ENCODE data around the gene WDR13.
"Not testable (repeated sequence)": the region's sequence is repeated elsewhere in the genome, so short reads cannot be mapped to it uniquely, and the experiment has no call there.

The WDR13 gene

GRCh38 chrX:48595929-48596328, 1.4 kb upstream of the WDR13 start:
- DNase-seq = no peak

GRCh38 chrX:48598614-48599013, 1.3 kb downstream of the WDR13 start:
- DNase-seq = no peak

GRCh38 chrX:48599341-48599740, 2.0 kb downstream of the WDR13 start:
- DNase-seq = no peak

- DNase-seq = no peak
Observed at GRCh38 chrX:48600226-48600625, 2.9 kb downstream of the WDR13 start.

GRCh38 chrX:48601741-48602394, 4.6 kb downstream of the WDR13 start:
- no peak for DNase-seq

- DNase-seq = no peak
Observed at GRCh38 chrX:48604701-48605100, 7.4 kb downstream of the WDR13 start.

DNA sequence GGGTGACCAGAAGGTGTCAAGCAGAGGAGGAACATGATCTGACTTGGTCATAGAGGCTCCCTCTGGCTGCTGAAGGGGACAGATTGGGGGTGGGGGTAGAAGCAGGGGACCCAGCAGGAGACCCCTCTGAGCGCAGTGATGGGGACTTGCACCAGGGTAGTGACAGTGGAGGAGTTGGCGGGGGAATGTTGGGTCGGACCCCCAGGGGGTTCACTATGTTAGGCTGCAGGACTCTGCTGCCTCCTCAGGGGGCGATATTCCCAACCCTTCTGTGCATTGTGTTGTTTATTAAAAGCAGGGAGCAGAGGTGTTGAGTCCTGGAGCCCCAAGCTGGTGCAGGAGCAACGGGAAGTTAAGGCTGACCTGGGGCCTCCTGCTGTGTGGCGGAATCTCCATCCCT, 8.8 kb downstream of the WDR13 start:
- no peak for DNase-seq

GRCh38 chrX:48611703-48612102, 14.4 kb downstream of the WDR13 start:
- no peak for DNase-seq

DNA sequence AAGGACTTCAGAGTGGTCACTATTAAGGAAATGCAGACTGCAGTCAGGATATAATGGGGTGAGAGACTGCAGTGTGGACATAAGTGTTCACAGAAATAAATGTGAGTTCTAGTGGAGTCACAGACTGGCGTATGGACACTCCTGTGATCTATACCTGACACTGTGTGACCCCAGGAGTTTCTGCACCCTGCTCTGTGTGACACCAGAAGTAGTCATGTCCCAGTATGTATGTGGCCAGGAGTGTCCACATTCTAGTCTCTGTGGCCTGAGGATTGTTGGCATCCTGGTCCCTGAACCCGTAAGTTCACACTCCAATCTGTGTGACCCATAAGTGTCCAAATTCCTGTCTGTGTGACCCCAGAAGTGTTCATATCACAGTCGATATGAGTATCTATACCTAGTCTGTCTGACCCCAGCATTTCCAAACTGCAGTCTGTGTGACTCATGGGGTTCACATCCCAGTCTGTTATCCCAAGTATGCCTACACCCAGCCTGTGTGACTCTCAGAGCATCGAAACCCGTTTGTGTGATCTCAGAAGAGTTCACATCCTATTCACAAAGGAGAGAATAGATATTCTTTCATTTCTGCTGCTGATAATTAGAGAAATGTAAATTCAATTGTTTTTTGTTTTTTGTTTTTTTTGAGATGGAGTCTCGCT, 16.3 kb downstream of the WDR13 start:
- no peak for DNase-seq

- DNase-seq = no peak
Observed at GRCh38 chrX:48616576-48616975, 19.3 kb downstream of the WDR13 start.

GRCh38 chrX:48617542-48618340, 20.4 kb downstream of the WDR13 start:
- no peak for DNase-seq

DNA sequence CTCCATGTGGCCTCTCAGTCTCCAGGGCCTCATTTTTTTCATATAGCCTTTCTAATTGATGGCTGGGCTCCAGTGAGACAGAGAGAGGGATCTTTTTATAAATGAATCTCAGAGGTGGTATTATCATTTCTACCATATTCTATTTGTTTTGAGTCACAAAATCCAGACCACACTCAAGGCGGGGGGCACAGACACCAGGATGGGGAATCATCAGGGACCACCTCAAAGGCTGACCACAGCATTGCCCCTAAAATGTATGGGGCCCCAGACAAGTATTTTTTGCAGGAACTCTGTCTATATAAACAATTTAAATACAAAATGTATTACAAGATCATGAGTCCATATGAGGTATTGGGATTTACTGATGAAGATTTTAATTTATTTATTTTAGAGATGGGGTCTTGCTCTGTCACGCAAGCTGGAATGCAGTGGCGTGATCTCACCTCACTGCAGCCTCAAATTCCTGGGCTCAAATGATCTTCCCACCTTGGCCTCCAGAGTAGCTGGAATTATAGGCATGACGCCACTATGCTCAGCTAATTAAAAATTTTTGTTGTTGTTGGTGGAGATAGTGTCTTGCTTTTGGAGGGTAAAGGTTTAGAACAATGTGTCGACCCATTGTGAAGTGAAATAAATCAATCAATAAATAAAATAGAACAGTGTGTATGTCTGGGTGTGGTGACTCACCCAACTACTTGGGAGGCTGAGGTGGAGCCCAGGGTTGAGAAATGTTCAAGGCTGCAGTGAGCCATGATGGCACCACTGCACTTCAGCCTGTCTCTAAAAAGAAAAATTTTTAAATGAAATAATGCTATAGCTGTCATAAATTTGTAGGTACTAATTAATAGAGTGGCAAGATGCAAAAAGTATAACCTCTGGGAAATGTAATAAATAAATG, 29.4 kb downstream of the WDR13 start:
- no peak for DNase-seq

DNA sequence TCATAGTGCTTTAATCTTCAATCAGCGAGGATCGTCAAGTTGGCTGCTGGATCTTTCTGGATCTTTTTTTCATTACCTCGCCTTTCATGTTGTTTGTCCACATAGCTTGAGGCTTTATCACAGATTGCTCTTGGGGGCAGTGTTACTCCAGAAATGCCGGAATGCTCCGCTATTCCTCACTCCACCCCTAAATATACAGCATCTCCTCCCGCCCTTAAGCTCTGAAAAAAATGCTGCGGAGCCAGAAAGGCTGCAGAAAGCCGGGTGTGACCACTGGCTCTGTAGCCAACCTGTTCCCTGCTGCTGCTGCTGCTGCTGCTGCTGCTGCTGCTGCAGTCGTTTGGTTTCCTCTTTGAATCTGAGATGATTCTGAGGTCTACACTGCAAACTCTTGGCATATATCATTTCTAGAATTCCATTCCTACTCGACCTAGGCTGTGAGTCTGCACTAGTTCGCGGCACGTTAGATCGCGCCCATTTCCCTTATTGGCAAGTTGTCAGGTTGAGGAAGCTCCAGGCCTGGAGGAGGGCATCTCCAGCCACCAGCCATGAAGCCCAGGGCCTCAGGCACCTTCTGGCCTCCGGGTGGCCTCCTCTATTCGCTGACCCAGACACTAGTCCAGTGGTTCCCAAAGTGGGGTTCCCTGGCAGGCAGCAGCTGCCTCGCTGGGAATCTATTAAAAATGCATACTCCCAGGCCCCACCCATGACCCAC, 34.2 kb downstream of the WDR13 start:
- peak; percentile 80 for DNase-seq

DNA sequence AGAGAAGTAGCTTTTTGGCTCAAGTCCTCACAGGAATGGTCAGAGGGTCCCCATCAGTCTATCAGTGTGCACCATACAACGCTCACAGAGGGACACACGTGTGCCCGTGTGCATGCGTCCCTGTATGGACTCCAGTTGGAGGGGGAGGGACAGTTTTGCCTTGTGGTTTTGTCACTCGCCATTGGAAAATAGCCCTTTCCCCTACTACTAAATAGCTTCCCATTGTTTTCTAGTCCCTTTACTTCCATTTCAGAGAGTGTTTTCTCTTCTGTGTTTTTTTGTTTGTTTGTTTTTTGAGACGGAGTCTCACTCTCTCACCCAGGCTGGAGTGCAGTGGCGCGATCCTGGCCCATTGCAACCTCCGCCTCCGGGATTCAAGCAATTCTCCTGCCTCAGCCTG, 34.9 kb downstream of the WDR13 start:
- DNase-seq = no peak

DNA sequence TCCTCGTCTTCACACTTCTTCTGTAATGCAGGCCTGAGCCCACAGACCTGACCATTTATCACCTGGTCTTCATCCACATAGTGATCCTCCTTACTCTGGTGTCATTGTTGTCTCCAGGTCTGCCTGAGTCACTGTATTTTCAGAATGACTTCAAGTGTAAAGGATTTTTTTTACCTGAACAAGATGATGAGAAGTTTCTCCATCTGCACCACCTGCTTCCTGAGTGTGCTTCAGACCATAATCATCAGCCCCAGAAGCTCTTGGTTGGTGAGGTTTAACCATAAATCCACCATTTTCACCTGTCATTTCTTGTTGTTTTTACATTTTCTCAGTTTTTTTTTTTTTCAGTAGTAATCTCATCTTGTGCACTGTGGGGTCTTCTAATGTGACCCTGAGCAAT, 39.0 kb downstream of the WDR13 start:
- DNase-seq = no peak

DNA sequence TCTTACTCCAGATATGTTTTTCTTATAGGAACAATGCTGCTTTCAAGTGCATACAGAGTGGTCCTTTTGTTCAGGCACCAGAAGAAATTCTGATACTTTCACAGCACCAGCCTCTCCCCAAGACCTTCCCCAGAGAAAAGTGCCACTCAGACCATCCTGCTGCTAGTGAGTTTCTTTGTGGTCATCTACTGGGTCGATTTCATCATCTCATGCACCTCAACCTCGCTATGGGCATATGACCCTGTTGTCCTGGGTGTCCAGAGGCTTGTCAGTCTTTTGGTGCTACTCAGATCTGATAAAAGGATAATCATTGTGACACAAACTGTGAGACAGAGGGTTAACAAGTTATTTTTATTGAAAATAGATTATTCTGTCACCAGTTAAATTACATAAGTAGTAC, 39.5 kb downstream of the WDR13 start:
- DNase-seq = no peak

- DNase-seq = no peak
Observed at GRCh38 chrX:48645669-48646068, 48.4 kb downstream of the WDR13 start.

DNA sequence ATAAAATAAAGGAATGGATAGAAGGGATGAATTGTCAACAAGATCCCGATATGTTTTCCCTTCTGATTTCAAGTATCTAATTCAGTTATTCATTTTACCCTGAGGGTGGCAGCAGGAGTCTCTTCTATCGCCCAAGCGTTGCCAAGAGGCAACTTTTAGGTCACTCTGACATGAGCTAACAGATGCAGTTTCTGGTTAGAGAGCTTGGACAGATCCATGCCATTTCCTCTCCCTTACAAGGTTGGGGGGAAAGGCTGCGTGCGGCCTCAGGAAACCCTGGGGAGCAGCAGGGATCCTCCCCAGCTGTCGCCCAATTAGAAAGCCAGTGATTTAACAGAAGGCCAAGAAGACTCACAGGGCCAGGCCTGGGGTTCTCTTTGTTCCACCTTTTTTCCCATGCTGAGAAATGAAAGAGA, 51.1 kb downstream of the WDR13 start:
- peak; percentile 31 for DNase-seq

GRCh38 chrX:48649102-48649501, 51.8 kb downstream of the WDR13 start:
- DNase-seq = no peak

DNA sequence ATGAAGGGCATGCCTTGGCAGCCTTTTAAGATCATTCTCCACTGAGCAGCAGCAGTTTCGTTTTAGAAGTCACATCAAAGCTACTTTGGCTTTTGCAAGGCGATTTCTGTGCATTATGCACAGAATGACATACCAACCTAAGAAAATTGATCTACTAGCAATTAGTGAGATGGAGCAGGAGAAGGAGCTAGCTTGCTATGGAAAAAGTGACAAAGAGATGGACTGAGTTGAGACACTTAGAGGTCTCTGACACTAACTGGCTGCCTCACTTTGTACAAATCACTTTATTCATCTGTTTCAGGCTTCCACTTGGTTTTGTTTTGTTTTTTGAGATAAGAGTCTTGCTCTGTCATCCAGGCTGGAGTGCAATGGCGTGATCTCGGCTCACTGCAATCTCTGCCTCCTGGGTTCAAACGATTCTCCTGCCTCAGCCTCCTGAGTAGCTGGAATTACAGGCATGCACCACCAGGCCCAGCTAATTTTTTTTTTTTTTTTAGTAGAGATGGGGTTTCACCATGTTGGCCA, 54.8 kb downstream of the WDR13 start:
- DNase-seq = not testable (repeated sequence)

GRCh38 chrX:48654746-48655145, 57.5 kb downstream of the WDR13 start:
- DNase-seq = not testable (repeated sequence)
